ENCODE data around the gene AKAP10.
"Not testable (repeated sequence)": the region's sequence is repeated elsewhere in the genome, so short reads cannot be mapped to it uniquely, and the experiment has no call there.

AKAP10 gene

DNA sequence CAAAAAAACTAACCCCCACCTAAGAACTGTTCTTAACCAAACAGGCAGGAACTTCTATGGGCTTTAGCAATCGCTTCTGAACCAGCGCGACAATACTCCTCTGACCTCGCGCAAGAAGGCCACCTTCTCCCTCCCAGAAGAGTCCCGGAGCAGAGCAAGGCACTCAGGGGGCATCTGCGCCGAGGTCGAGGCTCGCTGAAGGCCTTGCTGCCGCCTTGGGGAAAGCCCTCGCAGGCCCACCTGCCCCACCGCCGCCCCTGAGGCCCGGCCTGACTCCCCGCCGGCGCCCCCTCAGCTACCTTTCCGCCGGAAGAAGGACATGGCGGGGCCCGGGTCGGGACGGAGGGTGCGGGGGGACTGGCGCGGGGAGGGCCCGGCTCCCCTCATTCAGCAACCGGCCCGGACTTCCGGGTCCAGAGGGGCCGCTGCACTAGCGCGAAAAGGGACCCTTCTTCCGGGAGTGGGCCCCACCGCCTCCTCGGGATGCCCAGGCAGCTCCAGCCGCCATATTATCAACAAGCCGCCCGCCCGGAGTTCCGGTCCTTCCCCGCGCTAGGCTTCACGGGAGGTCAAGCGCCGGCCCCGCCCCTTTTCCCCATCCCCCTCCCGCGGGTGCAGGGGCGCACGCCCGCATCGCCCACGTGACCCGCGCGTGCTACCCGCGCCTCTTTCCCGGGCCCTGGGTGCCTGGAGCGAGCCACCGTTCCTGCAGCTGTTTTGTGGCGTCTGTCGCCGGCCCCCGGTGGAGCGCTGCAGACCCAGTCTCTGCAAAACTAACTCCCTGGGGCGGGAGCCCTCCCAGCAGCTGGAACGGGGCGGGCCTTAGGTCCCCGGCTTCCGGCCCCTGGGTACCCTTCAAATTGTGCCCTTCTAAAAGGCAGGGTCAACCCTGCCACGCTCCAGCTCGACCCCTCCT lies at the start of gene AKAP10:
Gene AKAP10 (minus strand): TSS at position 536 of the 916 bp plus-strand sequence. CDS start 149 bp downstream, at position 387.
- peak; percentile 91 to 97 for DNase-seq

DNA sequence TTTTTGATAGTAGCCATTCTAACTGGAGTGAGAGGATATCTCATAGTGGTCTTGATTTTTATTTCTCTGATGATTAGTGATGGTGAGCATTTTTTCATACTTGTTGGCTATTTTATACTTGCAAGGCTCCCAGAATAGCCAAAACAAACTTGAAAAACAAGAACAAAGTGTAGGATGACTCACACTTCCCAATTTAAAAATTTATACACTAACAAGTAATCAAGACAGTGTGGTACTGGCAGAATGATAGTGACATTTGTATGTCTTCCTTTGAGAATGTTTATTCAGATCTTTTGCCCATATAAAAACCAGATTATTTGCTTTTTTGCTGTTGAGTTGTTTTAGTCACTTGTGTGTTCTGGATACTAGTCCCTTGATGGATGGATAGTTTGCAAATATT lies 49.3 kb upstream of the AKAP10 start:
- no peak for DNase-seq

DNA sequence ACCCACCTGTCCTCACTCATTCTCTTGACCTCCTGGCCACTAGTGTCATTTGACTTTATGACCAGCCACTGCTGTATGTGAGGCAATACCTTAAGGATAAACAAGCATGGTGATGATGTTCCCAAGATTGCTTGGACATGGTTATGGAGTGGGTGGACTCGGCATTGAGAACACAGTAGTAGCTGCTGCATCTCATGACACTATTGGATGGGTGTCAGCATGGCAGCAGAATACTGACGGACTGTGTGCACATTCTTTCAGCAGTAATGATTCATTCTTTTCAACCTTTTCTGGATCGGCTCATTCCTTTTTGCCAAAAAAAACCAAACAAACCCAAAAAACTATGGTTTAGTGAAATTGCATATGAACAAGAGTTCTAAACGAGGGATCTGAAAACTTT lies 45.1 kb upstream of the AKAP10 start:
- DNase-seq = no peak

- not testable (repeated sequence) for DNase-seq
These were observed 38.9 kb upstream of the AKAP10 start for GRCh38 chr17:20016475-20016992.

GRCh38 chr17:20012017-20012536 lies 34.4 kb upstream of the AKAP10 start:
- no peak for DNase-seq

DNA sequence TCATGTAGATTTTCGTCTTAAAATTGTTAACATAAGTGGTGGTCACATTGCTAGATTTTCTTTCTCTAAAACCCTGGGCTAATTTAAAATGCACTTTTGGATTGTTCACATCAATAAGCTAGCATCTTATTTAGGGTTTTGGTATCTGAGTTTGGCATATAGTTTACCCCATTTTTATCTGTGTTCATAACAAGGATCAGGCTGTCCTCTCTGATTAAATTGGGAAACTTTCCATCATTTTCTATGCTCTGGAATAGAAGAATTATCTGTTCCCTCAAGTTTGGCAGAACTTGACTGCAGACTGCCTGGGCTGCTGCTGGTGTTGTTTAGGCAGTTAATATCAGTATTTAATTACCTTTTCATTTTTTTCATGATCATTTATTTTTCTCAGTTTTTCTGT lies 33.3 kb upstream of the AKAP10 start:
- DNase-seq = no peak

DNA sequence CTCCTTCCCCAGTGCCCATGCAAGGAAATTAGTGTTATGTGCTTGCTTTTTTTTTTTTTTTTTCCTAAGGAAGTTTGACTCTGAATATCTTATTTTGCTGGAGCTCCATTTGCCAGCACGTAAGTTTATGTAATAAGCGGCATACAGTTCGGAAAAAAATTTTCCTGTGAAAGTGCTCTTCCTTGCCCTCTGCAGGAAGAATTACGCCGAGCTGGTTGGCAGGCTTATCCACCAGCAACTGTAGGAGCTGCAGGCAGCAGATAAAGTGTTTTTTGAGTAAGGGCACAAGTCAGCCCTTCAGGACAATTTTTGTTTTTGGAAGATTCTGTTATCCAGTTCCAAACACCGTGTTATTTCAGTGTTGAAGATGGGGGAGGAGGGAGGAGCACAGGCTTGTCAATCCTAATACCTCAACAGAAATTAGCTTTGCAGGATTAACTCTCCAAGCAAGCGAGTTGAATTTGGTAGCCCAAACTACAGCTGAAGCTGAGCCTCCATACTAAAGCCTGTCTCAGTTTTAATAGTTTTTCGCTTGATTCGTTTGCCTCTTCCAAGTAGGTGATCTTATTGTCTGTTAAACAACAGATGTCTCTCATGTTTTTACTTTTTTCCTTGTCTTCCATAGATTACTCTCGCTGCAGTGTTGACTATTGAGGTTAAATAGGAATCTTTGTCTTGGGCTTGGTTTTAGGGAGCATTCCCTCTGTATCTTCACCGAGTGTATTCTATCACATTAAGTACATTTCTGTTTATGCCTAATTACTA lies 32.7 kb upstream of the AKAP10 start:
- DNase-seq = no peak

DNA sequence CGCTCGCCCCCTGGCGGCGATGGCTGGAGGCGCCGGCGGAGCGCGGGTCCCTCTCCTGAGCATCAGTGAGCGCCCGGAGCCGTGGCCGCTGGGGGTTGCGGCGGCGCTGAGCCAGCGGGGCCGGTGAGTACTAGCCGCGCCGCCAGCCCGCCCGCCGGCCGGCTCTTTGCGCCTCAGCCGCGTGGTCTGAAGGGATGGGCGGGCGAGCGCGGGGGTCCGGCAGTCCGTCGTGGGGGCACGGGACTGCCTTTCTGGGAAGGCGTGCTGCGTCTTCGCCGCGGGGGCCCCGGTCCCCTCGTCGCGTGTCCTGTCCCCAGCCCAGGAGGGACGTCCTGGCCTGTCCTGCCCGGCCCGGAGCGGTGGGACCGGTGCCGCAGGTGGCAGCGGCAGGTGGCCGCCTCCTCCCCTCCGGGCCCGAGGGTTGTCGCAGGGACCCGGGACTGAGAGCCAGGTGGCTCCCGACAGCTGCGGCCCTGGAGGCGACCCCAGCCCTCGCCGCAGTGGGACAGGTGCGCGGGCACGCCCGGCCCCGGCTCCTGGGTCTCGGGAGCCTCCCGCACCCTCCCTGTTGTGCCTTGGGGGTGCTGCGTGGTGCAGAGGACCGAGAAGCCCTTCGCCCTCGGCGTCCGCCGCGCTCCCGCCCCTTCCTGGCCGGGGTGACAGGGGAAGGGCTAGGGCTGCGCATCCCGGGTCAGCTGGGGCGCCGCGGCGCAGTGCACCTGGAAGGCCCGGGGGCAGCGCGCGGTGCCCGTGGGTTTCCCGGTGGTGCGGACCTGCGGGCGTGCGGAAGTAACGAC lies 31.9 kb upstream of the AKAP10 start, which contains the start of gene SPECC1:
Gene SPECC1 (plus strand): TSS at position 58 of the 797 bp plus-strand sequence. CDS start 87,293 bp downstream, outside the sequence.
- peak; percentile 79 to 86 for DNase-seq

DNA sequence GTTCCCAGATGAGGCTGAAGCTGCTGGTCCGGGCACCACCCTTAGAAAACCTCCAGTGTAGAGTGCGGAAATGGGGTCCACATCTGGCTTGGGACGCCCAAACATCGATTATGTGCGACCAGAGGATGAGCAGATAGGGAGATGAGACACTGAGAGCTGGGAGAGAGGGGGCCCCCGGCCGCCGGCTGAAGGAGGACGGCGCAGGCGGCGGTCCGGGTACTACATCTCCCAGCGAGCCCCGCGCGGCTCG lies 31.3 kb upstream of the AKAP10 start:
- no peak for DNase-seq

- DNase-seq = peak; percentile 1 to 2
These were observed 30.8 kb upstream of the AKAP10 start for GRCh38 chr17:20008242-20009051.

- no peak for DNase-seq
These were observed 18.9 kb upstream of the AKAP10 start for GRCh38 chr17:19996502-19996901.

- DNase-seq = no peak
These were observed 18.5 kb upstream of the AKAP10 start for GRCh38 chr17:19996086-19996485.

GRCh38 chr17:19992803-19993713 lies 15.4 kb upstream of the AKAP10 start:
- peak; percentile 69 to 70 for DNase-seq

GRCh38 chr17:19991252-19991885 lies 13.7 kb upstream of the AKAP10 start:
- DNase-seq = no peak

DNA sequence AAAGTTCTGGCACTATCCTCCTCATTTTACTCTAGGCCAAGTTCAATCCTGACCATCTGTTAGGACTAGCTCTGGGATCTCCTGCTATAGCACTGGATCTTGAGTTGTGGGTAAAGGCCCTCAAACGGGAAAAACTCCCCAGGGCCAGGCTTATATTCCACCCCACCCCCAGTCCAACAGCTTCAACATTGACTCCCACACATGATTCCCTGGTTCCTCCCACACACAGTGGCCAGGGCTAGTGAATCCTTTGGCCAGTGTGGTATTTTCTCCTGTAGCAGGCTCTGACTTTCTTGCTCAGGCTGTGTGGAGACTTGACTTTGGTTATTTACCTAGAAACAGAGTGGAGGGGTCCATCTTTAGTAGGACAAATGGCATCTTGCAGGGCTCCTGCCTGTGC lies 10.3 kb upstream of the AKAP10 start:
- DNase-seq = no peak

DNA sequence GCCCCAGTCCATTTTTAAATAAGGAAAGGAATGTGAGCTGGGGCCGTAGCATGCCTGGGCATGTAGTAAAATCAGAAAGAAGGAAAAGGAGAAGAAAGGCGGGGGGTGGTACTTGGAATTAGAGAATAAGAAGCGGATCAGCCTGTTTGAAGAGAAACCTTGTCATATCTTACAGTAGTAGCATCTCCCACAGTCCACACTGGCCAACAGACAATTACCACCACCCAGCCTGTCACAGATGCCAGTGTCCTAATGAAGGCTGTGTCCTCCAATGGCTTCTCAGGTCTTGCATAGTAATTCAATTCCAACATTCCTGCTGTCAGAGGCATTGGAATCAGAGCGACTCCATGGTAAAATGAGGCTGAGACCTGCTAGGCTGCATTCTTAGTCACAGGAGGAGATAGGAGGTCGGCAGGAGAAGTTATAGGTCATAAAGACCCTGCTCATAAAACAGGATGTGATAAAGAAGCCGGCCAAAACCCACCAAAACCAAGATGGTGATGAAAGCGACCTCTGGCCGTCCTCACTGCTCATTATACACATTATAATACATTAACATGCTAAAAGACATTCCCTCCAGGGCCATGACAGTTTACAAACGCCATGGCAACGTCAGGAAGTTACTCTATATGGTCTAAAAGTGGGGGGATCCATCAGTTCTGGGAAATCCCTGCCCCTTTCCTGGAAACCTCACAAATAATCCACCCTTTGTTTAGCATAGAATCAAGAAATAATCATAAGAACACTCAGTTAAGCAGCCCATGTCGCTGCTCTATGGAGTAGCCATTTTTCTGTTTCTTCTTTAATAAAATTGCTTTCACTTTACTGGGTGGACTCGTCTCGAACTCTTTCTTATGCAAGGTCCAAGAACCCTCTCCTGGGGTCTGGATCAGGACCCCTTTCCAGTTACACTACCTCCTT lies 9.6 kb upstream of the AKAP10 start:
- DNase-seq = no peak

- DNase-seq = no peak
These were observed 2.5 kb upstream of the AKAP10 start for GRCh38 chr17:19979917-19980770.

- DNase-seq = no peak
These were observed 1.2 kb upstream of the AKAP10 start for GRCh38 chr17:19978805-19979211.

Measured in stimulated activated CD4-positive, alpha-beta T cell treated with anti-CD3 and anti-CD28 coated beads, Interleukin-4, amount 100 ng/mL, for 4 hours (primary cell).